GM18907 (cell line): ENCODE results near the gene WT1.
"Not testable (repeated sequence)": the region's sequence is repeated elsewhere in the genome, so short reads cannot be mapped to it uniquely, and the experiment has no call there.

Experiments used
- ATAC-seq: cut with Tn5 transposase; IDR thresholded peaks from one replicate; pipeline ENCODE4 v1.9.1; 2021; ENCODE audit warnings: mild to moderate bottlenecking, moderate library complexity; ENCODE audit not compliant: unreplicated experiment

The WT1 gene

DNA sequence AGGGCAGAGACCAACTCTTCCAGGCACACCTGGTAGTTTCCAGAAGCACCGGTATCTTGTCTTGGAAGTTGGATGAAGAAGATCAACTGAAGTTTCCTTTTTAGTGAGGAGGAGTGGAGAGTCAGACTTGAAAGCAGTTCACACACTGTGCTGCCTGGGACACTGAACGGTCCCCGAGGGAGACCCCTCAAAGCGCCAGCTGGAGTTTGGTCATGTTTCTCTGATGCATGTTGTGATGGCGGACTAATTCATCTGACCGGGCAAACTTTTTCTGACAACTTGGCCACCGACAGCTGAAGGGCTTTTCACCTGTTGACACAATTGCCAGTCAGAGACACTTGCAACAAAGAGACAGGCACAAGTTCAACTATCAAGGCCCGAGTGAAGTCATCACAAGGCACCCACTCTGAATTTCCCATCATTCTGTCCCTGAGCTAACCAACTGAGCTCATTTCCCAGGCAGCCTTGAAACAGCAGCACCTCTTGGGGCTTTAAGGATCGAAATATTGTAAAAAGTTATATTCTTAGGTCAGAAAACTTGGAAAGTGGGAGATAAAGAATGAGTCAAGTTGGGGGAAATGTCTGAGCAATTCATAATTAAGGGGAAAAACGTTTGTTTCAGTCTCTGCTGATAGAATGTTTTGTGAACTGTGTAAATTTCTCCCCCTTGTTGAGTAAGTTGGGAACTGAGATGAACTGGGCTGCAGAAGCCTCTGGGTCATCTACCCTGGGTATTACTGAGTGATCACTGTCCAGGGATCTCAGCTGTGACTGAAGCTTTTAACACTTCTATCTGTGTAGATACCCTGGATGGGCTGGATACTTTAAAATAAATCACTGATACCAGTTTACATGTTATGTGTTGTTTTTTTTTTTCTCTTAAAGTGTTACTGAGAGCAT, 46.2 kb downstream of the WT1 start:
- peak; percentile 51 for ATAC-seq

DNA sequence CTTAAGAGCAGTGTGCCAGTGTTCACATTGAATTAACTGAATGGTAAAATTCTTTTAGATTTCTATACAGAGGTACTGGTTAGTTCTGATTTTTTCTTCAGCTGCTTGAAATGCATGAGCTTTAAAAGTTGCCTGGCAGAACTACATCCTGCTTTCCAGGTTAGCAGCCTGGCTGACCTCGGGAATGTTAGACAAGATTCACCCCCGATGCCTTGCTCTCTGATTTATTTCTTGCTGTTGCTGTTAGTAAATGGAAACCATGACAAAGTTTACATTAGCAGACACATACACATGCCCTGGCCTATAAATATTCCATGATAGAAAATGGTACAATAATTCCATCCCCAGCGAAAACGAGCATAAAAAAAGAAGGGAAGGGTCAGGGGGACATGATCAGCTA, 47.0 kb downstream of the WT1 start:
- no peak for ATAC-seq

DNA sequence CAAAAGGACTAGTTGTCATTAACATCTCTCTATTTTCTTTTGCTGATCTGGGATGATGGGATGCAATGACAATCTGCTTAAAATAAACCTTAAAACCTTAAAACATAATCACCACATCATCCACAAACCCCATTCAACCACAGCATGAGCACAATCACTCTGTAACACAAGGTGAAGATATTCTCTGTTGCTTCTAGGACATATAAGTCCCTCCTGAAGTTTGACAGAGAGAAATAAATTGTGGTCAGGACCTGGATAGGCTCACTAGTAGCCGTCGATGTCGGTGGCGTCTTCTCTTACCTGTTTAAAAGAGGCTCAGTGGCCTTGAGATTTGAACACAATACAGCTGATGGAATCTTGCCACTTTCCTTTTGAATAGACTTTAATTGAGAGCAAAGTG, 47.9 kb downstream of the WT1 start:
- no peak for ATAC-seq

DNA sequence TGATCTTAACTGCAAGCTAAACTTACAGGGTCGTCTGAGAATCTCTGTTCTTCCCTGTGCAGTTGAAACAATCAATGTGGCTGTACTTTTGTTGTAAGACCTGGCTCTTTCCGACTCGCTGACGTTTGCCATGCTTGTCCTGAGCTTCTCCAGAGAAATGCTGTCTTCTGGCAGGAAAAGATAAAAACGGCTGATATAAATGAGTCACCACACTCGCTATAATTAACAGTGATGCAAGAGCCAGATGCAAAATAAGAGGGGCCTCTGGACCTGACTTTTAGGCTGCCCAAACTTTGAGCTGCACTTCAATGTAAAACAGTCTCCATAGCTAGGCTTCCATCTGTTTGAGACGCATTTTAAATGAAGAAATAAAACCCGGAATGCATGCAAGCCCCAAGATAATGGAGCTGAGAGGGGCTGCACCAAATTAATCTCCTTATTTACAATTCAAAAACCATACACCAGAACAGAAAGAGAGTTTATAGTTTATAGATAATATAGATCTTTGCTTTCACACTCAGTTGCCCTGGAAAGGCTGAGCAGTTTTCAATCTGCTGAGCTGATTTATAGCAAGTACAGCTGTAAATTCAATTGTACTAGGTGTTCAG, 48.5 kb downstream of the WT1 start:
- no peak for ATAC-seq

DNA sequence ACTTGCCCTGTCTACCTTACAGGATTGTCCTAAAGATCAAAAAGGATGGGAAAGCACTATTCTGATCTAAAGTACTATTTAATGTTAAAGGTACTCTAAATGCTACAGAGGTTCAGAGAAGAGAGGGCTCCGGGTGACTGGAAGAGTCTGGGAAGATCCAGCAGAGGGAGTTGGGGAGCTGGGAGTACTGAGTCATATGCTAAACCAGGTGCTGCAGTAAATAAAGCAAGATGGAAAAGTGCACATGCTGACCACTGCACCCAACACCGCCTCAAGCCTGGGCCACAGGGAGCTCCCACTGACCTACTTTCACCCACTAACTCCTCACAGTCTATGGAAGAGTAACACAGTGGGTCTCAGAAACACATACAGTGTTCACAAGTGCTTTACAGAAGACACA, 49.3 kb downstream of the WT1 start:
- ATAC-seq: no peak

DNA sequence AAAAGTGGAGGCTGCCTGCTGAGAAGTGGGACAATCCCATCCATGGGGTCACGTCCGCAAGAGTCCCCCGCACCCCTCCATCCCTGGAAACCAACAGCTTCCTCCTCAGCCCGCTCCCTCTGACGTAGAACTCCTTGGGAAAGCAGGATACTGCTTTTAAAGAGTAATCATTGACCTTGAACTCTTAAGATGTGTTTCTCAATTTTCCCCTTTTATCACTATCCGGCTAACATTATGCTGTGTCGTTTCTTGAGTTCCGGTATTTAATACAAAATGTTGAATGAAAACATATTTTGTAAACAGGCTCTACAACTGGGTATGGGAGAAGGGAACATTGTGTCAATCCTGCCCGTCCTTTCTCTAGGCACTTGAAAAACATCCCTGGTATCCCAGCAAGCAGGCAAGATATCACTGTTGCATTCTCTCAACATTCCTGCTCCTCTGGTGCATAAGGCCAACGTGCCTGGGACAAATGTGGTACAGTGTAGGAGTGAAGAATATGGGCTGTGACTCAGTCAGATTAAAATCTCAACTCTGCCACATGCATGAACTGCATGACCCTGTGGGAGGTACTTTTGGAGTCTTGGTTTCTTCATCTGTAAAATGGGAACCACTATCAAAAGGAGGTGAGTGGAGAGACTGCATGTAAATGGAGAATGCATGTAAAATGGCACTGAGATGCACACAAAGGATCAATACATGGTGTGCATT, 52.8 kb downstream of the WT1 start:
- ATAC-seq: no peak

DNA sequence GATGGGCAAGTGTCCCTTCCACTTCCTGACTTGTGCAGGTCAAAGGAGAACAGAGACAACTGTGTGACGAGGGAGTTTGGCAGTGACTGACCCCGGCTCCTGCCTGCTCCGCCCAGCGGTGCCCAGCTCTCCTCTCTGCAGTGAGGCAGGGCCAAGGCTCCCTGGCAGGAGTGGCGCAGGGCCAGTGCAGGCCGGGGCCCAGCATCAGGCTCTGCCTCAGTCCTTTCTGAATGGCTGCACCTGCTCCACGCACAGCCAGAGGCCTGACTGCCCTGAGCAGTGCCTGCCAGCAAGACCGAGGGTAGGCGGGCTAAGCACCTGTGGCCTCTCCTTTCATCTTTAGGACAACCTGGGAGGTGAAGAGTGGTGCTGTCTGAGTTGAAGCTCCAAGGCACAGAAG, 54.2 kb downstream of the WT1 start:
- ATAC-seq: no peak

DNA sequence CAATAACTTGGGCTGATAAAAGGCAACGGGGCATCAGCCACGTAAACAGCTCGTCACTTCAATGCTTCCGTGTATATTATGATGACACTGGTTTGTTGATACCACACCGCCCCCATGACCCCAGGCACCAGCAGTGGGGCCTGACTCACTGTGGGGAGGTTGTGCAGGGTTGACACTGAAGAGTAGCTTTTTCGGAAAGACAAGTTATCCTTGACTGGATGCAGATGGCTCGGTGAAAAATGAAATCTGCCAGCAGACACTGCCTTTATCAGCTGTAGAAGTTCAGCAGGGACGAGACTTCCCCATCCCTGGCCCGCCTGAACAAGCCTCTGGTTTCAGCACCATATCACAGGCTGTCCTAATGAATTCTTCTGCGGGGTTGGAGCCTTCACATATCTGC, 55.6 kb downstream of the WT1 start:
- no peak for ATAC-seq

DNA sequence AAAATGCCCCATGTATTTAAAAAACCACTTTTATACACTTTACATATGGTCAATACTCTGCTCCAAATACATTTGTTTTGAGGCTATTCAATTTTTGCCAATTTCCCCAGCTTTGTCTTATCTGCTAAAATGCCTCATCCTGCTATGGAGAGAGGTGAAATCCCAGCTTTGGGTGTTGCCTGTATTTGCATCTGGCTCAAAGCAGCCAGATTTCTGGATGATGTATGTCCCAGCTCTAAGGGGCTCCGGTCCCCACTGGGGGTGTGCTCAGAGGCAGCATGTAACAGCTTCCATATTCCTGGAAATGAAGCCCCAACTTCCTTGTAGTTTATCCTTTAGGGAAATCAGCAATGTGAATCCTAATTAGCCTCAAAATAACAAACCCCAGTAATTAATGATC, 59.5 kb downstream of the WT1 start:
- no peak for ATAC-seq

DNA sequence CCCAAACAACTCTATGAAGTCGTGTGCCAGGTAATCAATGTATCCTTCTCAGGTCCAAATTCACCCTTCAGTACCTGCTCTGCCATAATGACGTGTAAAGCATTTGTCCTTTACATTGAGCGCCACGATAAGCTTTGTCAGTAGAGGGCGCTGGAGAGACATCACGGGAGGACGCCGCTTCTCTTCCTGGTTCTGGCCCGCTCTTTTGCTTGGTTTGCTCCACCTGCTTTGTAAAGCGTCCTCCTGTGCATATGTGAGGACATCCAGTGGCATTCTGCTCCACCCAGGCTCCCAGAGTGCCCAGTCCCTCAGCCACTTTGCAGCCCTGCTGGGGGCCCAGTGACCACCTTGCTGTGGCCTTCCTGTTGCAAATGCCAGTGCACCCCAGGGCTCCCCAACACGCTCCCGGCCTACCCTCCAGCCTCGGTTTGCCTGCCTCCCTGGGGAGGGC, 61.1 kb downstream of the WT1 start:
- ATAC-seq: no peak

DNA sequence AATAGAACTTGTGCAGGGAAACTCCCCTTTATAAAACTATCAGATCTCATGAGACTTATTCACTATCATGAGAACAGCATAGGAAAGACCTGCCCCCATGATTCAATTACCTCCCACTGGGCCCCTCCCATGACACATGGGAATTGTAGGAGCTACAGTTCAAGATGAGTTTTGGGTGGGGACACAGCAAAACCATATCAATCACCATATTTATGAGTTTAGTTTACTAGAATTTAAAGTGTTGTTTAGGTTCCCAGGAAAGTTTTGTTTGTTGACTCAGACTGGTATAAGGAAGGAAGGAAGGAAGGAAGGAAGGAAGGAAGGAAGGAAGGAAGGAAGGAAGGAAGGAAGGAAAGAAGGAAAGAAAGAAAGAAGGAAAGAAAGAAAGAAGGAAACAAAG, 65.4 kb downstream of the WT1 start:
- ATAC-seq: not testable (repeated sequence)

DNA sequence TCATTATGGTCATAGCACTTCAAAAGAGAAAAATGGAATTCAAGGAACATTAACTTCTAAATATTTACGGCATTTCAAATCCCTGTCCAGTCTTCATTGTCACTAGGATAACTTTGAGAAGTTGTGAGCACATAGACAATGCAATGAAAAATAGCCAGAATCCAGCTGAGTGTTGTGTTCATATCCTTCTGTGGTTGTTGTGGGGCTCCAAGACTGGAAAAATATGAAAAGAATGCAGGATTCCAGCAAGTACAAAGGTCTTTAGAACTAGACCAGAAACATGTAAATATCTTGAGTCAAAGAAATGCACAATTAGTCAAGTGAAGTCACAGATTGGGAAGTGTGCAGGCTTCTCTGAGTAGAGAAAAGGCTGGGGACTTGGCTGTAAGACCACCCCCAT, 68.7 kb downstream of the WT1 start:
- no peak for ATAC-seq

DNA sequence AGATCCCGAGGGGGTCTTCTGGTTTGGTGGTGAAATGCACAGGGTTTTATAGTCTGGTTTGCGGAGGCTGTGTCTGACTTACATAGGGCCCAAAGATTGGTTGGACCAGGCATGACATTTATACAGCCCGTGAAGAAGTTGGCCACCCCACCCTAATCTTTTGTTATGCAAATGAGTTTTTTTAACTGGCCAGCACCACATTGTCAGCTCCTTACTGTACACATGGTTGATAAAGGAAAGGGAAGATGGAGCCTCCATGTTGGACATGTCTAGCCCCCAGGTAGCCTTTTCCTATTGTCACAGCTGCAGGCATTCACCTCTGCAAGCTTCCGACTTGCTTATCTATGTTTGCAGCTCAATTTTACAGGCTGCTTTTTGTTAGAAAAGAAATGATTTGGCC, 70.1 kb downstream of the WT1 start:
- ATAC-seq: no peak

DNA sequence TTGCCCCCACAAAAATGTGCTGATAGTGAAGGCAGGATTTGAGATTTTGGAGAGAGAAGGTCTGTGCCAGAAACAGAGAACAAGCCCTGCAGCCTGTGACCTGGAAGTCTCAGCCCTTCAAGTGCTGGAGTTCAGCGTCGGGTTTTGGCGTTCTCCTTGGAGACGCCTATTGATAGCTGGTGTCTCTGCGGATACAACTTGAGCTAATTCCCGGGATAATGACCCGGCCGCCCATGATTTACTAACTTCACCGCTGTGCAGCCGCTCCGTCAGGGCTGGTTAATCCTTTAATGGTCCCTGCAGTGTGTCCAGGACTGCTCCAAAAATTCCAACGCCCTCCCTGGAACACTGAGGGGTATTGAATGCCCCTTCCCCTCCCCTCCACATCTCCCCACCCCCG, 76.6 kb downstream of the WT1 start:
- ATAC-seq: no peak

DNA sequence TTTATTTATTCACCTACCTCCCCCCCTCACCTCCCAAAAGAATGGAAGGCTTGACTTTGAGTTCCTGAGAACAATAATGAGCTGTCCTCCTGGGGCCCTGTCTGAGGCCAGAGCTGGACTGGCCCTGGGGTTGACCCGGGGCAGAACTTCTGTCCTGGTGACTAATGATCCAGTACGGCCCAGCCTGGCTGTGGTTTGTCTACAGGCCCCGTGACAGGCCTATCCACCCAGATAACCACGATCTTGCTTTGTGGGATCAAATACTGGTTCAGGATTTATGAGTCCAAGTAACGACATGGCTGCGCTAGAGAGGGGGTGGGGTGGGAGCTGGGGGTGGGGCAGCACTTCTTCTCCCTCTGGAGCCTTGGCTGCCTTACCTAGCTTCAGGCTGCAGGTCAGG, 81.5 kb downstream of the WT1 start:
- no peak for ATAC-seq

DNA sequence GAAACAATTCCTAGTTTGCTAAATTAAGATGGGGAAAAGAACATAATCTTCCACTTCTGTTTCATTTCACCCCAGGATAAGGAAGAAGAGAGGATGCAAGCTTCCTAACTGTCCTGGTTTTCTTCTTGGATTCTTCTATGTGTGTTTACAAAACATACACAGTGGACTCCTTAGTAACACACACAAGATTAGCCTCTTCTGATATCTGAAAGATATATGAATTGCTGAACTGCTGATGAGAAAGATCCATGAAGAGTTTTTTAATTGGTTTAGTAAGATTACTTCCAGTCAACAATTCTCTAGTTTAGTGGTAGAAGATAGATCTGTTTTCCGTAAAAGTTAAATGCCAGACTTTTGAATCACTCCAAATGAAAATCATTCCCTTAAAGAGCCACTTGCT, 86.8 kb downstream of the WT1 start:
- ATAC-seq: no peak

DNA sequence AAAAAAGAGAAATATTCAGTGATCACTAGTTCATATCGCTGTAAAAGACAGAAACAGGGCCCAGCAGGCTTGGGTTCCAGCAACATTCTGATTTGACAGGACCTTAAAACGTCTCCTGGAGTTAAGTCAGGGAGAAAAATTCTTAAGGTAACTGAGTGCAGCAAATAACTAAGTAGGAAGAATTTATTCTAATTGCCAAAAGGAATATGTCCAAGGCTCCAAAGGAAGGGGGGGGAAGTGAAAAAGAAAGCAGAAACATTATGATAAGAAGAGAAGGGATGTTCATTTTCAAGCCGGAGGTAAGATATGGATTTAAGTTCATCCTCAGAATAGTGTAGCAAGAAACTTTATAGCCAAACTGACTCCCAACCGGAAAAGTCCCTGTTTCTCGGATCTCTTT, 90.4 kb downstream of the WT1 start:
- ATAC-seq: no peak

DNA sequence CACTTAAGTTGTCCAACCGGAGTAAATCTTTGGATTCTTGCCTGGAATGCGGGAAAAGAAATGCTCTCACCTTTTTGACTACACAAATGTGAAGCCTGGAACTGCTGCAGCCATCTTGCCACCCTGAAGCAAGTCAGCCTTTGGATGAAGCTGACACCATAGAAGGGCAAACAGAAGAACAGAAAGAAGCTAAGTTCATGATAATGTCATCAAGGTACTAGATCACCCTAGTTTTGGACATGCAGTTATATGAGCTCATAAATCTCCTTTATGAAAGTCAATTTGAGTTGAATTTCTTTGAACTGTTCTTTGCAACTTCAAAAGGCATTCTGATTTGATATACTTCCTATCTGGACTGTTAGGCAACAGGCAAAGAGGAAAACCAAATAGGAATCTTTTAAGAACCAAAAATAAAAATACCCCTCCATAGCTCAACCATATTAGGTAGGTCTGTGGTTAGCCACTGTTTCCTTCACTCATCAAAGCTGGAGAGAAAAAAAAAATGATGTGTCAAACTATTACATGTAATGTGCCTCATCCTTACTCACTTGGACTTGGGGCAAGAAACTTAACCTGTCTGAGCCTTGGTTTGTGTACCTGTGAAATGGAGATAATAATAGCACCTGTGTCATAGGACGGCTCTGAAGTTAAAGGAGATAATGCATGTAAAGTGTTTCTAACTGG, 91.9 kb downstream of the WT1 start:
- no peak for ATAC-seq

DNA sequence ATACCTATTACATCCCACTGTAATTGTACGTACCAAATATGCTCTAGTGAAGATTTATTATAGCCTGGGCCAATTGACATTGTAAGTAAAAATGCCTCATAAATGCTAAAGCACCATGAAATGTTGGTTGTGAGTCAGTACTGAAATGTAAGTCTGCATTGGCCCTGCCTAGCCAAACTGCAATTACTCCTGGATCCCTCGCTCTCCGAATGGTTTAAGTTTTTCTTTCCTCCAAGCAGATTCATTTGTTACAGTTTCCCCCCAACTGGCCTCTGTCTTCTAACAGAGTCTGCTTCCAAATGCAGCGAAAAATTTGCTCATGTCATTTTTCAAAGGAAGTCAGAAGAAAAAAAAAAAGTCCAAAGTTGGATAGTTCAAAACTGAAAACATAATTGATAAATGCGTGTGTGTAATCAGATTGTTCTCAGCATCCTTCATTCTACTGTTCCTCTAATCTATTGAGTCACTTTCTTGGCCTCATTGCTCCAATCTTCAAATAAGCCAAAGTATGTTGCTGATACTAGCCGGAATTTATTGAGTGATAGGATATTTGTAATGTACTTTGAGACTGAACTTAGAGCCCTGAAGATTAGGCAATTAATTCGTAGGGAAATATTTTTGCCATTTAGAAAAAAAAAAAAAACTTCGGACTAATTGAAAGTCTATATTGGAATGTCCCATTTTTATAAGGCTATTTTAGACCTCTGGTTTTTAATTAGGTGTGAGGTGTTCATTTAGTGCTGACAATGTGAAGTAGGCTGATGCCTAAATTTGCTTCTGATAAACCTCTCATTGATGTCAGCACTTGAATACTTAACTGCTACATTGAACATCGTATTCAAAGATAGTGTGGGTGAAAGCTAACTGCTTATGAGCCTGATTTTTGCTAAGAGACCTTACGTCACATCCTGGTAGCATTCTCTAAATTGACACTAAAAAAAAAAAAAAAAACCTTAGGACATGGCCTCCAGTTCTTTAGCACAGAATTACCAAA, 93.4 kb downstream of the WT1 start:
- ATAC-seq: no peak

DNA sequence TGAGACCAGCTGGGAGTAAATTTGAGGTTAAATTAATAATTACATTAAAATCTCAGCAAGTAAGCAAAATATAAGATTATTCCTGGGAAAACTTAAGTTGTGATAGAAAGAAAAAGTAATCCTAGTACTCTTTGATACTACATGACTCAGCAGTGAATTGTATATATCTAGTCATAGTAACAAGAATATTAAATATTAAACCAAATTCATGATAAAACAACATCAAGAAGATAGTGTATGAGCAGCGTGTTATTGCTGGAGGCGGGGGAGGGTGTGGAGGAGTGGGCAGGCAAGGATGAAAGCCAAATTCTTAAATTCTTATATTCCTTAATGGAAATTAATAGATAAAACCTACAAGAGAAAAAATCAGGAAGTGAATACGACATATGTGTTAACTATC, 95.2 kb downstream of the WT1 start:
- ATAC-seq: no peak
